Amniotic stem cell (primary cell): Measurements from ENCODE around the gene SLC13A2.

Source experiments
- DNase-seq: peaks from one replicate; lab custom pipeline; 2025; lab: John Stamatoyannopoulos, UW

SLC13A2 gene

DNA sequence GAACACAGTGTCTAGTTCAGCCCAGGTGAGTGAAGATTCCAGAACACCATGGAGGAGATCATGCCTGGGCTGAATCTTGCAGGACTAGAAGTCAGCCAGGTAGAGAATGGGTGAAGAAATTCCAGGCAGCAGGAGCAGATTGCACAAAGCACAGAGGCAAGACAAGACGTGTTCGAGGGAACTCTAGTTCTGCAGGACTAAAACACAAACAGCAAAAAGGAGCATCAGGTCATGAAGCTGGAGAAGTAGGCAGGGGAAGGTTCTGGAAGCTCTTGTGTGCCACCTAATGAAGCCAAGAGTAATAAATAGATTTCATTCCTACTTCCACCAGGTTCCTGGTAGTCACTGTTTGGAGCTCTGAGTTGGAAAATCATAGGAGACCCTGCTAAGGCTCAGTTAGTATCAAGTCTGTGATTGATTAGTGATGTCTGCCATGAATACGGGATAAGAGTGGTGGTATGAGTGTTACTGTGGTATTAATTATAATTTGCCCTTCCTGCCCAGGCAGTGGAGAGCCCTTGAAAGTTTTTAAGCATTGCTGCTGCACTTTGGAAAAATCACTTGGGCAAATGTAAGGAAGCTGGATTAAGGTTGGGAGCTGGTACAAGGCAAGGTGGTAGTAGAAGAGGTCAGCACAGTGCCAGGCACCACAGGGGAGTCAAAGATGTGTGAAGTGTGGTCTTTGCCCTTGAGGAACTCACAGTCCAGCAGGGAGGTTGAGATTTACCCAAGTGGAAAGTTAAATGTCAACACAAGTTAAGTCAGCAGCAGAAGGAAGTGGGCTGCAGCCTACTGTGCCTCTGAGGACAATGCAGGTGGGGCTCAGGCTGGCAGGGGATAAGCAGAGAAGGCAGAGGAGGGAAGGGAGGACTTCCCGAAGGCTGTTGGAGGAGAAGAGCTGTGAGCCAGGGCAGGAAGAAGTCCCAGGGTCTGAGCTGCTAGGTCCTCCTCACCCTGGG is 19.2 kb downstream of the SLC13A2 start:
- DNase-seq = no peak

DNA sequence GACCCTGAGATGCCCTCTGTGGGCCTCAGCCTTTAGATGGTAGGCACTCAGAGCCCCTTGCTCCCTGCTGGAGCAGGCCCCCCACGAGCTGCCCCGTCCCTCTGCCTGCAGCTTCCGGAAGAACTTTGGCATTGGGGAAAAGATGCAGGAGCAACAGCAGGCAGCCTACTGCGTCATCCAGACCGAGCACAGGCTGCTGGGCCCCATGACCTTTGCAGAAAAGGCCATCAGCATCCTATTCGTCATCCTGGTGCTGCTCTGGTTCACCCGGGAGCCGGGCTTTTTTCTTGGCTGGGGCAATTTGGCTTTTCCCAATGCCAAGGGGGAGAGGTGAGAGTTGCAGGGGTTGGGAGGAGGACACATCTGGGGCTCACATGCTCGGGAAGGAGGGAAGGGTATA is 20.0 kb downstream of the SLC13A2 start:
- DNase-seq = no peak

DNA sequence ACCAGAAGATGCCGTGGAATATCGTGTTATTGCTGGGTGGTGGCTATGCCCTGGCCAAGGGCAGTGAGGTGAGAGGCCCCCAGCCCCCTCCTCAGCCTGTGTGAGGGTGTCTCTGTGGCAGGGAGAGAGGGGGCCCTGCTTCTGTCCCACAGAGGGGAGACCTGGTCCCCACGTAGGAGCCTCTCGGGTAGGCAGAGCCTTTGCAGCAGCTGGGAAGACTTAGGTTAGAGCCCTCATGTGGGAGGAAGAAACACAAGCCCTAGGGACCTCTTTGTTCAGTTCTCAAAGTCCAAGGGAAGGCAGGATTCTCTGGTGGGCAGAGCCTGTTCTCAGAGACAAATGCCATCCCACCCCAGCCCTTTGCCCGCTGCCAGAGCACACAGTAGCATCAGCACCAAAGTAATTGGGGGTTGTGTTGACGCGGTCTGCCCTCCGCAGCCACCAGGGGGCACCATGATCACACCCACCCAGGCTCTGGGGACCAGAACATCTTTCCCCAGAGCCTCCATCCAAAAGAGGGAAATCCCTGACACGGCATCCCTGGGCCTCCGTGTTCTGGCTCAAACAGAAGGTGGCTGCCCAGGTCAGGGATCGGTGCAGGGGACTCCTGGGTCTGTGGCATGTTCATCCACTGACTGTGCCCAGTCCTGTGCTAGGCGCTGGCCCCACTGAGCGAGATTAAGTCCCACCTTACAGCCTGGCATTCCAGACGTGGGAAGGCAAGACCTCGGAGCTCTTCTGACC is 21.2 kb downstream of the SLC13A2 start:
- DNase-seq = peak; percentile 38

DNA sequence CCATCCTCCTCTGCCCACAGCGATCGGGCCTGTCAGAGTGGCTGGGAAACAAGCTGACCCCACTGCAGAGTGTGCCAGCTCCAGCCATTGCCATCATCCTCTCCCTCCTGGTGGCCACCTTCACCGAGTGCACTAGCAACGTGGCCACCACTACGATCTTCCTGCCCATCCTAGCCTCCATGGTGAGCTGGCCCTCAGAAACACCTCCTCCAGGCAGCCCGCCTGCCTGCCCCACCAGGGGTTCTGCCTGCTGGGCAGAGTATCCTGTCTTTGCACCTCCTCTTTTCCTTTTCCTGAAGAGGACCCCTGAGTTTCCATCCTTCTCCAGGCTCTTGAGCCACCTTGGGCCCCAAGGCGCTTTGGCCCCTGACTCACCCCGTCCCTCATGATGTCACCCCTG is 22.2 kb downstream of the SLC13A2 start:
- no peak for DNase-seq

DNA sequence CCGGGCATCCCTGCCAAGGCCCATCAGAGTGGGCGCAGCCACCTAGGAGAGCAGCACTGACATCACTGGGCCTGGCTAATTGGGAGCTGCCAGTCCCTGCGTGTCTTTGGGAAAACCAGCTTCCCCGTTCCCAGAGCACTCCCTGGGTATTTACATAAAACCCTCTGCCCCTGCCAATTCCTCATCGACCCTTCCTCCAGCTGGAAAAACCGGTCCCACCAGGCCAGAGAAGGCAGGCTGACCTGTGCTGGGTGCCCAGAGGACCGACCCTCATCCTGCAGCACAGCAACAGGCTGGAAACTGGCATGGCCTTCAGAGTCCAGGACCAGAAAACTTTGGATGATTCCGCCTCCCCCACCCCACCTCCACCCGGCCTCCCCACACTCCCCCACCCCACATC is 24.5 kb downstream of the SLC13A2 start:
- DNase-seq = no peak

GRCh38 chr17:28498652-28499363 is 25.4 kb downstream of the SLC13A2 start:
- DNase-seq = no peak

GRCh38 chr17:28499364-28499664 is 25.9 kb downstream of the SLC13A2 start:
- no peak for DNase-seq

GRCh38 chr17:28499684-28500357 is 26.4 kb downstream of the SLC13A2 start:
- no peak for DNase-seq

- no peak for DNase-seq
Observed at GRCh38 chr17:28500712-28501379, 27.4 kb downstream of the SLC13A2 start.

- no peak for DNase-seq
Observed at GRCh38 chr17:28501421-28502284, 28.2 kb downstream of the SLC13A2 start.

DNA sequence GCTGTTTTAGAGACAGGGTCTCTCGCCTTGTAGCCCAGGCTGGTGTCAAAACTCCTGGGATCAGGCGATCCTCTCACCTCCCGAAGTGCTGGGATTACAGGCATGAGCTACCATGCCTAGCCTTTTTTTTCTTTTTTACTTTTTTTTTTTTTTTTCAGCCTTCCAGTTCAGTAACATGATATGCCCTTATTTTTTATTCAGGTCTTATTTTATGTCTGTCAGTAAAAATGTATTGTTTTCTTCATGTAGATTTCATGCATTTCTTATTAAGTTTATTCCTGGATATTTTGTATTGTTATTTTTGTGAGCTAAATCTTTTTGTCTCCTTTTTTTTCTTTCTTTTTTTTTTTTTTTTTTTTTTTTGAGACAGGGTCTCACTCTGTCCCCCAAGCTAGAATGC is 30.0 kb downstream of the SLC13A2 start:
- DNase-seq = no peak

DNA sequence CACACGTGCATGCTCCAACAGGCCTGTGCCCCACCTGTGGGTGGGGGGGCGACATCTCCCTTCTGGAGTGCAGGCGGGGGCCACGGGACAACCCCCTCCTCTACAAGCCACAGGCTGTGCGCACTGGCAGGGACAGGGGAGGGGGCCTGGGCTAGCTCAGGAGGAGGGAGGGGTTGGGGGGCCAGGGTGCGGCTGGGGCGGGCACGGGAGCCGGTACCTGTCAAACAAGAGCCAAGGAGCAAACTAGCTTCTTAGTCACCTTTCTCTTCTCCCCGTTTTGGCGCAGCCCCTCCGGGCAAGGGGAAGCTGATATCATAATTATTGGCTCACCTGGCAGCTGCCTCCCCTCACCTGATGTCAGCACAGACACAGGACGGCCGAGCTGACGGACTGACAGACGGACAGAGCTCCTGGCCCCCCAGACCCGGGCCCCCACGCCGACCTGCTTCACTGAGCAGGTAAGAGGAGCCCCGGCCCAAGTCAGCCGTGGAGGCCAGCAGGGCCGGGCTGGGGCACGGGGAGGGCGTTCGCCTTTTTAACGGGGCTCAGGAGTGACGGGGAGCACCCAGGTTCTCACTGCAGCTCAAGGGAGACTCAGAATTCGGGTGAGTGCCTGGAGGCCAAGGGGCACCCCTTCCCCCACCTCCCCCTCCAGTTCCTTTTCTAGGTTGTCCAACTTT is 32.7 kb downstream of the SLC13A2 start, which contains the start of gene FOXN1:
FOXN1 (plus strand) TSS at position 363 of the 680 bp plus-strand sequence. CDS start 17,622 bp downstream, outside the sequence.
- no peak for DNase-seq

DNA sequence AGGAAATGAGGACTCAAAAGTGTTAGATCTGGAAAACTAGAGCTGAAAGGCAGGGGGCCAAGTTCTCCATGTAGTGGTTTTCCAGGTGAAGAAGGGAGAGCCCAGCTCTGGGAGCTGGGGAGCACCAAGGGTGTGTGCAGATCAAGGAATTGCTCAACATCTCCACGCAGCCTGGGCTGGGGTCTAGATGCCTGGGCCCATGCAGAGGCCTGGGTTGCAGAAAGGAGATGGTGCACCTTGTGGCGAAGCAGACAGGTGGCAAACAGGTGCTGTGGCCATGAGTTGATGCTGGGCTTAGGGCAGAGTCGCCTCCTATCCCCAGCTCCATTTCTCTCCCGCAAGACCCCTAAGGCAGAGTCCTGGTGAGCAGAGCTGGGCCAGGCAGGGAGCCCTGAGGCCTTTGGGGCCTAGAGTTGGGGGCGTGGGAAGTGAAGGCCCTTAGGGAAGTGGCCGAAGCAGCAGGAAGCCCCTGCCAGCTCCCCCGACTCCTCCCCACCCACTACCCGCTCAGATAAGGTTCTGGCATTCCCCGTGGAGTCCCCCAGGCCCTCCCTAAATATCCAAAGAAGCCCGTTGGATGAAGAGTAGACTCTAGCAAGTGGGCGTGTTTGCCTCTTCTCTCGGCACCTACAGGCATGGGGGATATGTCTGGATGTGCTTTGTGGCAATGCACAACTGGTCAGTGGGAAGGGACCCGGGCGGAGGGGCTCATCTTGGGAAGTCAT is 33.5 kb downstream of the SLC13A2 start:
- no peak for DNase-seq

GRCh38 chr17:28507567-28508203 is 34.2 kb downstream of the SLC13A2 start:
- no peak for DNase-seq

- DNase-seq = no peak
Observed at GRCh38 chr17:28508211-28508724, 34.8 kb downstream of the SLC13A2 start.

- no peak for DNase-seq
Observed at GRCh38 chr17:28509789-28510188, 36.3 kb downstream of the SLC13A2 start.

- DNase-seq = no peak
Observed at GRCh38 chr17:28511858-28512461, 38.5 kb downstream of the SLC13A2 start.

DNA sequence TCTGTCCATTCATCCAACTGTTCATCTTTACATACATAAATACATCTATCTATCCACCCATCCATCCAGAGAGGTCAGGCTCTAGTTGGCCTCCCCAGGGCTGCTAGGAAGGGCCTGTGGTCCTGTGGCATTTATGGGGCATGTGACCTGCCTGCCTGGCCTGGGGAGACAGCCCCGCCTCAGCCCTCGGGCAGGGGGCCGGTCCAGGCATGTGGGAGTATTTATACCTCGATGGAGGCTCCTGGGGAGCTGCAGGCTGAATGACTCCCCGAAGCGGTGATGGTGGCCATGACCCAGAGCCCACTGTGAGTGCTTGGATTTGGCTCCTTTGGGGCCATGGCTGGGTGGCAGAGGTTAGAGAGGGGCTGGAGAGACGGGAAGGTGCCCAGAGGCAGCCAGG is 40.0 kb downstream of the SLC13A2 start:
- DNase-seq = no peak
